MCF 10A (cell line): ENCODE measurements around the gene DLG2. TPM values are rescaled to one million over a fixed set of nuclear protein-coding genes. Genes with fewer than 3 reads are reported as not detected.

Experiments
- BruUV-seq: library from RNA; stranded (reverse); fragments of 400-500 nt; replicated peaks from 2 replicates; lab custom pipeline; 2021; lab: Mats Ljungman, UMichigan
- CTCF ChIA-PET: fragments of 300-600 bp; sonication (Branson Sonifier 250); formaldehyde crosslinking; extraction: SDS; loops from one replicate; lab custom pipeline; 2021; ENCODE audit warnings: antibody characterized with exemption, inconsistent platforms; lab: Yijun Ruan, JAX
- POLR2A ChIA-PET: fragments of 300-600, 350-650 bp; sonication (Branson Sonifier 250); formaldehyde crosslinking; extraction: SDS; loops from one replicate; lab custom pipeline; 2020; ENCODE audit warnings: antibody characterized with exemption, inconsistent platforms; lab: Yijun Ruan, JAX
- DNase-seq: peaks from one replicate; pipeline ENCODE4 v3.0.0-alpha.2; 2018; ENCODE audit not compliant: unreplicated experiment
- H3K27ac Mint-ChIP-seq: one replicate; pipeline ENCODE4 v1.8.0; 2022; ENCODE audit warnings: mild to moderate bottlenecking, low read depth, mixed read lengths; ENCODE audit not compliant: unreplicated experiment
- H3K27me3 Mint-ChIP-seq: one replicate; pipeline ENCODE4 v1.8.0; 2022; ENCODE audit warnings: mixed read lengths; ENCODE audit not compliant: insufficient read depth, unreplicated experiment
- H3K36me3 Mint-ChIP-seq: one replicate; pipeline ENCODE4 v1.8.0; 2022; ENCODE audit warnings: mild to moderate bottlenecking, moderate library complexity, mixed read lengths; ENCODE audit not compliant: insufficient read depth, unreplicated experiment
- H3K4me1 Mint-ChIP-seq: one replicate; pipeline ENCODE4 v1.8.0; 2022; ENCODE audit warnings: mixed read lengths; ENCODE audit not compliant: insufficient read depth, unreplicated experiment
- H3K4me3 Mint-ChIP-seq: one replicate; pipeline ENCODE4 v1.8.0; 2022; ENCODE audit warnings: mild to moderate bottlenecking, moderate library complexity, mixed read lengths; ENCODE audit not compliant: unreplicated experiment
- H3K9me3 Mint-ChIP-seq: one replicate; pipeline ENCODE4 v1.8.0; 2022; ENCODE audit warnings: mixed read lengths; ENCODE audit not compliant: unreplicated experiment
- CTCF ChIP-seq: fragments of 200-600 bp; IDR thresholded peaks from one replicate; pipeline ENCODE4 v1.8.0; 2022; ENCODE audit warnings: antibody characterized with exemption, mild to moderate bottlenecking; ENCODE audit not compliant: unreplicated experiment
- intact Hi-C: fragments of 100-400 bp; cut with micrococcal nuclease; formaldehyde crosslinking; loops from 2 replicates; pipeline ENCODE4 v1.14.1; 2022
- total RNA-seq: library from RNA; stranded (reverse); gene quantifications from 2 replicates; pipeline ENCODE4 v1.2.3, GENCODE V29; 2022

The DLG2 gene
- total RNA-seq, 1 experiment from 2014 or later, result 0.26 TPM

- CTCF ChIA-PET, result interaction anchor here (0.6 kb wide), 1 partner anchor 143 kb away, joined by 3 read pairs; no protein-coding TSS in a partner anchor
- POLR2A ChIA-PET, result no interaction called here
- Mint-ChIP-seq H3K4me1 (no peaks in the 10 kb centered on the region), H3K9me3 (no peaks in the 10 kb centered on the region), H3K4me3 (no peak overlapping the region), H3K27me3 (no peaks in the 10 kb centered on the region), H3K36me3 (no peaks in the 10 kb centered on the region), H3K27ac (no peak overlapping the region)
- intact Hi-C loops, result no loop called here
- TF ChIP-seq CTCF, result no peak
- no peak for DNase-seq
- no TSS peak for BruUV-seq
These were observed 1386.3 kb downstream of the DLG2 start for GRCh38 chr11:84240847-84241246.

GRCh38 chr11:84236436-84236835 lies 1390.7 kb downstream of the DLG2 start:
- CTCF ChIA-PET, result interaction anchor here (0.6 kb wide), 1 partner anchor 47 kb away, joined by 3 read pairs; no protein-coding TSS in a partner anchor
- POLR2A ChIA-PET, result no interaction called here
- H3K27me3 Mint-ChIP-seq, result no peaks in the 10 kb centered on the region
- H3K9me3 Mint-ChIP-seq, result peaks cover 4% of the 10 kb centered on the region
- H3K27ac Mint-ChIP-seq, result no peak overlapping the region
- no TSS peak for BruUV-seq
- intact Hi-C loops, result no loop called here
- no peaks in the 10 kb centered on the region for H3K4me1 Mint-ChIP-seq
- no peak overlapping the region for H3K4me3 Mint-ChIP-seq
- no peaks in the 10 kb centered on the region for H3K36me3 Mint-ChIP-seq
- no peak for DNase-seq
- TF ChIP-seq CTCF, result no peak

DNA sequence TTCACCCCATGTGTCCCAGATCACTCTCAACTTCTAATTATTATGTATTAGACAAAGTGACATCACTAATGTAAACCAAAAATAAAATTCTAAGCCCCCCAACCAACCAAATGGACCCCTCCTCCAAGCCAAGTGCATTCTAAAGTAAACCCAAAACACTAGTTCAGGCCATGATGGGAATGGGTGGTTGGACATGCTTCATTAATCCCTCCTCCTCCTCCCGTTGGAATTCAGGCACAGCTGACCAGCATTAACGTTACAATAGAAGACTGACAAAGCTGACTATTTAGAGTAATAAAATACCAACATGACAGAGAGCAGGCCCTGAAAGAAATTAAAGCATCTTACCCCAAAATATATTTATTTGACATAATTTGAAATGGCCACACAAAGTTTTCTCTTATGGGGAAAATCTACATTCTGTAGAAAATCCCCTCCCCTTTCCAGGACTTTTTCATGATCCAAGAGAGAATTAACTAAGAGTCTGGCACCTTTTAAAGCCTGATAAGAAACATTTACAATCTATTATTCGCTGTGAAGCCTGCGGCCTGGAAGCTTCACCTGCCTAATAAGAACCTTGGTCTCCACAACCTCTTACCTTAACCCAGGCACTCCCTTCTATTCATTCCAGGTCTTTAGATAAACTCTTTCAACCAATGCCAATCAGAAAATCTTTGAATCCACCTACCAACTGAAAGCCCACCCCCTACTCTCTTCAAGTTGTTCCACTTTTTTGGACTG lies 1392.5 kb downstream of the DLG2 start:
- H3K4me1 Mint-ChIP-seq, result no peaks in the 10 kb centered on the region
- H3K36me3 Mint-ChIP-seq, result no peaks in the 10 kb centered on the region
- H3K27ac Mint-ChIP-seq, result no peak overlapping the region
- TF ChIP-seq CTCF, result no peak
- ChIA-PET POLR2A (no interaction called here), CTCF (no interaction called here)
- DNase-seq, result no peak
- peaks cover 6% of the 10 kb centered on the region for H3K9me3 Mint-ChIP-seq
- intact Hi-C loops, result no loop called here
- H3K4me3 Mint-ChIP-seq, result no peak overlapping the region
- BruUV-seq, result no TSS peak
- no peaks in the 10 kb centered on the region for H3K27me3 Mint-ChIP-seq

- Mint-ChIP-seq H3K9me3 (peaks cover 6% of the 10 kb centered on the region), H3K4me3 (no peak overlapping the region), H3K27me3 (no peaks in the 10 kb centered on the region), H3K4me1 (no peaks in the 10 kb centered on the region), H3K27ac (no peak overlapping the region), H3K36me3 (no peaks in the 10 kb centered on the region)
- CTCF ChIA-PET, result no interaction called here
- POLR2A ChIA-PET, result no interaction called here
- no peak for DNase-seq
- intact Hi-C loops, result no loop called here
- no TSS peak for BruUV-seq
- TF ChIP-seq CTCF, result no peak
These were observed 1393.1 kb downstream of the DLG2 start for GRCh38 chr11:84234011-84234410.
